Placental epithelial cell (primary cell): ENCODE measurements around the gene MME. TPM values are rescaled to one million over a fixed set of nuclear protein-coding genes. Genes with fewer than 3 reads are reported as not detected.

Experiments
- total RNA-seq: library from RNA; depleted of rRNA; stranded (reverse); fragments of >200 nt; gene quantifications from 2 replicates; pipeline ENCODE4 v1.2.3, GENCODE V29; 2012

MME gene
- total RNA-seq: 60.9 and 86.5 TPM in 2 replicates

GRCh38 chr3:155079746-155080487 is at the start of gene MME:
Gene MME, plus strand, starts transcription at chr3:155080319. Its CDS starts 3,849 bp downstream, at chr3:155084168.

Other genes with a start within 250 kb of the MME start
- gene STRIT1, start 213.4 kb downstream of the MME start, total RNA-seq: not detected in 2 replicates